Psoas muscle (tissue), 8 donors: ENCODE measurements around the gene DOCK2. TPM values are rescaled to one million over a fixed set of nuclear protein-coding genes. Genes with fewer than 3 reads are reported as not detected.

Experiments
- ATAC-seq, 4 donors: fragments of 200-7000 bp; cut with Tn5 transposase; one replicate each; pipeline ENCODE4 v1.9.1; 2020; ENCODE audit warnings: moderate library complexity in 3 of 4, mild to moderate bottlenecking in 2 of 4
- DNase-seq, 2 donors: peaks; one replicate each; pipeline ENCODE4 v3.0.0-alpha.2; 2020
- H3K27ac ChIP-seq: fragments of 200-600 bp; one replicate; pipeline ENCODE4 v1.8.0; 2022
- H3K27me3 ChIP-seq, 3 donors: fragments of 200-600 bp in 1 of 3; one replicate each; pipeline versions ENCODE4 v1.6.1 to v1.8.0; 2013 to 2022; ENCODE audit warnings: low read length in 2 of 3, mild to moderate bottlenecking in 2 of 3, moderate library complexity in 1 of 3; ENCODE audit not compliant: insufficient read depth in 3 of 3
- H3K36me3 ChIP-seq, 2 donors: fragments of 200-600 bp in 1 of 2; one replicate each; pipeline versions ENCODE4 v1.6.1 to v1.8.0; 2013 to 2022; ENCODE audit warnings: low read depth in 1 of 2, mild to moderate bottlenecking in 1 of 2, moderate library complexity in 1 of 2; ENCODE audit not compliant: insufficient read depth in 1 of 2
- H3K4me1 ChIP-seq: fragments of 200-600 bp; one replicate; pipeline ENCODE4 v1.8.0; 2022
- H3K4me3 ChIP-seq: fragments of 200-600 bp; one replicate; pipeline ENCODE4 v1.8.0; 2022; ENCODE audit warnings: mild to moderate bottlenecking
- H3K9me3 ChIP-seq: fragments of 200-600 bp; one replicate; pipeline ENCODE4 v1.8.0; 2022
- WGBS, 3 donors: extraction: QIAGEN DNeasy Blood & Tissue Kit; methylation state at CpG; one replicate each; pipeline versions ENCODE4 v1.1.6 to v1.1.7; 2013; 5-methylcytosine and 5-hydroxymethylcytosine counted together
- intact Hi-C, 2 donors: fragments of 100-400 bp; cut with DNase I; formaldehyde crosslinking; loops; one replicate each; pipeline versions ENCODE4 v1.11.0 to v1.14.2; 2022
- polyA plus RNA-seq, 3 donors: library from polyadenylated mRNA; stranded (reverse); fragments of 200-250 nt; gene quantifications; one replicate each; pipeline ENCODE4 v1.2.3, GENCODE V29; 2013
- total RNA-seq, 4 donors: library from RNA; stranded (reverse); fragmentation: NEBNext Ultra II Directional in 2 of 4; extraction: Animal tissue kit (Norgen Biotek cat#: 25700) in 2 of 4; gene quantifications; one replicate each; pipeline versions ENCODE4 v1.2.1 to v1.2.4, GENCODE V29; 2021 to 2023
- TF ChIP-seq, protein P1 (sequence below): fragments of 200-600 bp; IDR thresholded peaks from one replicate; pipeline ENCODE4 v1.8.0; 2022; ENCODE audit warnings: antibody characterized with exemption
- donor health status: healthy with polysubstance abuse.
- donor health status: DM: no; HTN: no; CAD: no; lungs with moderate emphysema.
- donor health status: Bipolar disorder and iron deficiency.
- donor health status: healthy.
- donor health status: DM: yes; HTN: yes; CAD: no.
- donor health status: DM: no; HTN: no; CAD: no.
- donor health status: DM: no; HTN: no; CAD: no.
- donor health status: DM: yes; HTN: yes; CAD: no.

The DOCK2 gene
- total and polyA plus RNA-seq, 7 donors: 0.37 to 4.4 (median 3.5) TPM

DNA sequence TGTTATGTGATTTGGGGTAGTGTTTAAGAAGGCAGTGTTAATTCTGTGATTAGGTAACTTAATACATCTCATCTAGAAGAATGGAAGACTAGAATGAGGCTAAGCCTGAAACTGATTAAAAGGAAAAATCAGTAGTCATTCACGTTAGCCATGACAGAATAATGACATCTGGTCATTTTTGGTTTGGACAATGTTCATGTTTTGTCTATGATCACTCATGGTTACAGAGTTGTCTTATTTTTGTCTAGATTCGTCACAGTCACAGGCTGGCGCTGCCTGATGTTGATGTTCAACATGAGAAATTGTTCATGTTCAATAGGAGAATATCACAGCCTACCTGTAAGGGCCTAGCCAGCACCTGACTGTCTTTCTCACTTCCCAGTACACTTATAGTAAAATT lies 9.5 kb upstream of the DOCK2 start:
- H3K9me3 ChIP-seq: no peaks in the 10 kb centered on the region
- no peaks in the 10 kb centered on the region for H3K36me3 ChIP-seq
- WGBS, 3 donors: 61 to 70% (median 70%) methylated on average over 3 of the region's 3 CpGs
- TF ChIP-seq, protein P1, sequence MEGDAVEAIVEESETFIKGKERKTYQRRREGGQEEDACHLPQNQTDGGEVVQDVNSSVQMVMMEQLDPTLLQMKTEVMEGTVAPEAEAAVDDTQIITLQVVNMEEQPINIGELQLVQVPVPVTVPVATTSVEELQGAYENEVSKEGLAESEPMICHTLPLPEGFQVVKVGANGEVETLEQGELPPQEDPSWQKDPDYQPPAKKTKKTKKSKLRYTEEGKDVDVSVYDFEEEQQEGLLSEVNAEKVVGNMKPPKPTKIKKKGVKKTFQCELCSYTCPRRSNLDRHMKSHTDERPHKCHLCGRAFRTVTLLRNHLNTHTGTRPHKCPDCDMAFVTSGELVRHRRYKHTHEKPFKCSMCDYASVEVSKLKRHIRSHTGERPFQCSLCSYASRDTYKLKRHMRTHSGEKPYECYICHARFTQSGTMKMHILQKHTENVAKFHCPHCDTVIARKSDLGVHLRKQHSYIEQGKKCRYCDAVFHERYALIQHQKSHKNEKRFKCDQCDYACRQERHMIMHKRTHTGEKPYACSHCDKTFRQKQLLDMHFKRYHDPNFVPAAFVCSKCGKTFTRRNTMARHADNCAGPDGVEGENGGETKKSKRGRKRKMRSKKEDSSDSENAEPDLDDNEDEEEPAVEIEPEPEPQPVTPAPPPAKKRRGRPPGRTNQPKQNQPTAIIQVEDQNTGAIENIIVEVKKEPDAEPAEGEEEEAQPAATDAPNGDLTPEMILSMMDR: no peak
- H3K4me3 ChIP-seq: no peak overlapping the region
- H3K4me1 ChIP-seq: no peaks in the 10 kb centered on the region
- DNase-seq (no peak), ATAC-seq (no peak)
- no peaks in the 10 kb centered on the region for H3K27me3 ChIP-seq
- no peak overlapping the region for H3K27ac ChIP-seq
- intact Hi-C loops: no loop called here

DNA sequence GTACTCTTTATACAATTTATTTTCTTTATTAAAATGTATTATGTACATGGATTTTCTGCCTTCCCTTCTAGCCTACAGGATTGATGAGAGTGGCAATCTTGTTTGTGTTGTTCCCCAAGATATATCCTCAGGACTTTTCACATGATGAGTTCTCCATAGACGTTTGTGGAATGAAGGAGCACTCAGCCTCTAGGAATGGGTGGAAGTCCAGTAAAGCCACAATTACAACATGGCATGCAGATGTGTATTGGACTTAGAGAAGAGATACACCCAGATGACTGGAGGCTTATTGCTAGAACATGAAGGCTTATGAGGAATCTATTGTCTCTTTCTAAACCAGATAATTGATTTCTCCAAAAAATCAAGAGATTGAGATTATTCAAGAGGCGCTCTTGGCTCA lies 8.2 kb upstream of the DOCK2 start:
- no peak overlapping the region for H3K4me3 ChIP-seq
- no peaks in the 10 kb centered on the region for H3K27me3 ChIP-seq
- H3K4me1 ChIP-seq: no peaks in the 10 kb centered on the region
- ATAC-seq (no peak), DNase-seq (no peak)
- 73 to 84% (median 82%) methylated on average over 2 of the region's 2 CpGs for WGBS, 3 donors
- no peaks in the 10 kb centered on the region for H3K9me3 ChIP-seq
- no peaks in the 10 kb centered on the region for H3K36me3 ChIP-seq
- intact Hi-C loops: no loop called here
- TF ChIP-seq, protein P1: no peak
- H3K27ac ChIP-seq: no peak overlapping the region

DNA sequence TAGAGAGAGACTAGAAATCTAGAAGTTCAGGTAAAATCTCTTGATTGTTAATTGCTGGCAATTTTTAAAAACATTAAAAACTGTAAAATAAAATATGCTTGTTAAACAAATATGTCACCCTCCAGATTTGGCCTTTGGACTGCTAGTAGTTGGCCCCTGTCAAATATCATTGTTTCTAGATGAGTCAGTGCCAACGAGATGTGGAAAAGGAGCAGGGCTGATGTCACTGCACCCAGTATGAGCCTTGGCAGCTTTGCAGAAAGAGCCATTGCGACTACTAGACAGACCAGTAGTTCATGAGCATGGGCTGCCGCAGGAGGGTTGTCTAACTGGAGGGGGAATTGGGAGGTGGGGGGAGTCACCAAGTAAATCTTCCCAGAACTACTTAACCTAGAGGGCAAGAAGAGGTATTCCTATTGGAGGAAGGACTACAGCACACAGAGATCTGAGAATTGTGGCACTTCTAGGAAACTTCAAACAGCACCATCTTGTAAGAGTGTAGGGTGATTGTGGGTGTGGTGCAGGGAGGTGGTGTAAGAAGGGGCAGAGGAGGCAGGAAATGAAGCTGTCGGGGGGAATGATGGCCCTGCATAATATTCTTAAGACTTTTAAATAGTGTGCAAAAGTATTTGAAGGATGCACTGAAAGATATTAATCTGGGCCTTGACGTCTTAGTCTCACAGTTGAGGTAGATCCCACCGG lies 7.1 kb upstream of the DOCK2 start:
- ATAC-seq (no peak), DNase-seq (no peak)
- H3K4me3 ChIP-seq: no peak overlapping the region
- TF ChIP-seq, protein P1: no peak
- H3K36me3 ChIP-seq: no peaks in the 10 kb centered on the region
- H3K27ac ChIP-seq: no peak overlapping the region
- intact Hi-C loops: no loop called here
- 62 to 74% (median 64%) methylated on average over 6 of the region's 6 CpGs for WGBS, 3 donors
- H3K9me3 ChIP-seq: no peaks in the 10 kb centered on the region
- no peaks in the 10 kb centered on the region for H3K27me3 ChIP-seq
- H3K4me1 ChIP-seq: no peaks in the 10 kb centered on the region

DNA sequence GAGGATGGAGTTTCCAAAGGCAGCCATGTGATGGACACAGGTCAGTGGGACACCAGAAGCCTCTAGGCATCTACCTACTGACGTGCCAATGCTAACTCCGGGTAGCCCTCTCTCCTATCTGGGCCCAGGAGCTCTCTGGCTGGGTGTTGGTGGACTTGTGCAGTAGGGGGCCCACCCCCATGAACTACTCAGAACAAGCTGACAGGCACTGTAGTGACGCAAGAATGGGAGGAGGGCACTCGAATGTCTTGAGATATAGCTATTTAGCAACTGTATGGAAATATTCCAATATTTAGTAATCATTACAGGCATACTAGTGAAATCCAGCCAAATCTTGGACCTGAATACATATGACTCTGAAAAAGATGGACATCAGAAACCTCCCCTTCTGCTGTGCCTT lies 5.7 kb upstream of the DOCK2 start:
- Histone ChIP-seq H3K9me3 (no peaks in the 10 kb centered on the region), H3K27ac (no peak overlapping the region), H3K4me1 (no peaks in the 10 kb centered on the region), H3K36me3 (no peaks in the 10 kb centered on the region), H3K4me3 (no peak overlapping the region), H3K27me3 (peaks cover 0 to 3% (median 2%) of the 10 kb centered on the region in 3 donors)
- DNase-seq (no peak), ATAC-seq (no peak)
- WGBS, 3 donors: 64 to 75% (median 68%) methylated on average over 4 of the region's 4 CpGs
- TF ChIP-seq, protein P1: no peak
- intact Hi-C loops: no loop called here

DNA sequence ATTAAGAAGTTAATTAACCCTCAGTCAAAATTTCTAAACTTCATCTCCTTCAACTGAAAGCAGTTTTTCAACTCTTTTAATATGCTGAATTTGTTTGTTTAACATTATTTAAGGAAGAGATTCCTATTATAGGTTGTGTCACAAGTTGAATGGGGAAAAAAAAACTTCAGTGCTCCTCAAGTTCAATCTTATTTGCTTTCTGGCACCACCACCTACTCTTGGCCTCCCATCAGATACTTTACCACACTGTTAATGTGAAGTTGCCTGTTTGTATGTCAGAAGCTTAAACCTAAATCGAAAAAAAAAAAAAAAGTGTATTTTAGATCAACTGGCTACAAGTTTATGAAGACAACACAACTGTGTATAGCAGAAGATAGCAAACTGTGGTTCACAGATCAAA lies 4.1 kb upstream of the DOCK2 start:
- TF ChIP-seq, protein P1: no peak
- 60 to 79% (median 78%) methylated on average over 1 of the region's 1 CpG for WGBS, 3 donors

More for the DNA sequence above, 4.1 kb upstream of the DOCK2 start:
- no peaks in the 10 kb centered on the region for H3K9me3 ChIP-seq
- no peak for DNase-seq
- intact Hi-C loops: no loop called here
- H3K4me3 ChIP-seq: no peak overlapping the region
- H3K36me3 ChIP-seq: no peaks in the 10 kb centered on the region
- ATAC-seq: no peak
- no peaks in the 10 kb centered on the region for H3K4me1 ChIP-seq
- no peak overlapping the region for H3K27ac ChIP-seq
- peaks cover 0 to 14% (median 6%) of the 10 kb centered on the region in 3 donors for H3K27me3 ChIP-seq
